Astrocyte of the cerebellum (primary cell): ENCODE results near the gene SLC7A7.
"Not testable (repeated sequence)": the region's sequence is repeated elsewhere in the genome, so short reads cannot be mapped to it uniquely, and the experiment has no call there.

ENCODE experiments used
- DNase-seq: peaks from one replicate; pipeline ENCODE4 v3.0.0-alpha.2; 2011; ENCODE audit warnings: low read depth
- H3K4me3 ChIP-seq: 2 replicates; pipeline ENCODE4 v1.5.1; 2011; ENCODE audit warnings: mild to moderate bottlenecking, low read depth, low read length, moderate library complexity
- CTCF ChIP-seq: IDR thresholded peaks from 2 replicates; pipeline ENCODE4 v1.5.1; 2012; ENCODE audit warnings: low read length, low read depth, moderate library complexity, mild to moderate bottlenecking; ENCODE audit errors: missing control alignments
- in situ Hi-C: cut with HindIII; loops from 2 replicates; pipeline ENCODE4 v1.10.0; 2017; ENCODE audit warnings: low sequenced_read_pairs

The SLC7A7 gene

GRCh38 chr14:22798528-22798927, 16.7 kb downstream of the SLC7A7 start:
- no peak overlapping the region for H3K4me3 ChIP-seq
- in situ Hi-C loops: no loop called here
- no peak for DNase-seq
- TF ChIP-seq CTCF: no peak

DNA sequence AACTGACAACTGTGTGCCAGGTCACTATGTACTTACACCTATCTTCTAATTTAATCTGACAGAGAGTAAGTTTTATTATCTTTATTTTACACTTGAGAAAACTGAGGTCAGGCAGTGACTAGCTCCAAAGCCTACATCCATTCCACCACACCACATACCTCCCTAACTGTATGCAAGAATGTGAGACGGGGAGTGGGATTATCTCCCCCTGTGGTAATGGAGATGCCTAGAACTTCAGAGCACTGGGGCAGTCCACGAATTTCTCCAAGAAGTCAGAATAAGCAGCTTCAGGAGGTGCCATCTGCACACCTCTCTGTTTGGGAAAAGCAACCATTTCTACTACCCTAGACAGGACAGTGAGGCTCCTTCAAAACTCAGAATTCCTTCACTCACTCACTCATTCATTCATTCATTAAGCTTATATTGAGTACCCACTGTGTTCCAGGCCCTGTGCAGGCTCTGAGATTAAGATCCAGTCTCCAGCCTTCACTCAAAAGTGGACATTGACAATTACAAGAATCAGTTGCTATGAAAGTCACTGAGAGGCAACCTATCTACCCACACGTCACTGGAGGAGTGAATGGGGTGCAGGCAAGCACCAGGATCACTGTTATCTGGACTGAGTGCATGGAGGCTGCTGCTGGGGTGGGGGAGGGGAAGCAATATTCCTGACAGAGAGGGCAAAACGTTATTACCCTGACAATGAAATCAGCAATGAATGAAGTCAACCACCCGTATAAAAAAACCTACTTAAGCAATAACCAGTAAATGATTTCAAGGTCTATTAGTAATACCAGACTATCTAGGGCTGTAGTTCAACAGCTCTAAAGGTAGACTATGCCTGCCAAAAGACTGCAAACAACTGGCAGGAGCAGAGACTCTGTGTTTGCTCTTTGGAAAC, 18.0 kb downstream of the SLC7A7 start:
- H3K4me3 ChIP-seq: no peak overlapping the region

DNA sequence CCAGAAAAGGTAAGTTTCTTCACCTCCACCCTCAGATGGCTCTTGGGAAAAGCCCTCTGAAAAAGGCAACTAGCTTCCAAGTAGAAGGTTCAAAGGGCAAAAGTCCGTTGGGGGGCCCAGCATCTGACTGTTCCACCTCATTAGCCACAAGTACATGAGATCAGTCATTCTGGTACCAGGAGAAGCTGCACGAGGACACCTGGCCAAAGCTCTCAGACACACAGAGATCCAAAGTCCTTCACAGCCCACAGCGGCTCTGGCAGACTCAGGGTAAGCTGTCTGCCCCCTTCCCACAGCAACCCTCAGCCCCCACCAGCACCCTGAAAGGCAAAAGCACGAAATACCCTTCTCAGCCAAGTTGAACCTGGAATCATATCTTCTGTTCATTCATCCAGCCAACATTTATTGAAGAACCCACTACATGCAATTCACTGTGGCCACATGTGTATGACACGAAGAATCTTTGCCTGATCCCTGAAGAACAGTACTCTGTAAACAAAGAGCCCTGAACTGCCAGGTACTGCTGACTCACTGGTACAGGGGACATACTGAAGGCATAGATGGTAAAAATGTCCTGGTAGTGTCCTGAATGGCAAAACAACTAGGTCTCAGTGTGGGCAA, 19.0 kb downstream of the SLC7A7 start:
- no peak for DNase-seq
- no peak for TF ChIP-seq CTCF
- in situ Hi-C loops: no loop called here
- no peak overlapping the region for H3K4me3 ChIP-seq

More for the DNA sequence above, 18.0 kb downstream of the SLC7A7 start:
- no peak for DNase-seq
- TF ChIP-seq CTCF: no peak
- in situ Hi-C loops: no loop called here

- no peak for TF ChIP-seq CTCF
- in situ Hi-C loops: no loop called here
- no peak overlapping the region for H3K4me3 ChIP-seq
- DNase-seq: no peak
Observed at GRCh38 chr14:22794551-22794951, 20.7 kb downstream of the SLC7A7 start.

DNA sequence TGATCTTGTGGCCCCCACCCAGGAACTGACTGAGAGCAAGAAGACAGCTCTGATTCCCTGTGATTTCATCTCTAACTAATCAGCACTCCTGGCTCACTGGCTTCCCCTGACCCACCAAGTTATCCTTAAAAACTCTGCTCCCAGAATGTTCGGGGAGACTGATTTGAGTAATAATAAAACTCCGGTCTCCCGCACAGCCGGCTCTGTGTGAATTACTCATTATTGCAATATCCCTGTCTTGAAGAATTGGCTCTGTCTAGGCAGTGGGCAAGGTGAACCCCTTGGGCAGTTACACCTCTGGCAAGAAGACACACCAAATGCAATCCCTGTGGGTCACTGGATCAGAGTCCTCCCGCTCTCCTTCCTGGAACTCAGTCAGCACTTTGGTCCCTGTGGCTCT, 21.3 kb downstream of the SLC7A7 start:
- no peak for TF ChIP-seq CTCF
- no peak overlapping the region for H3K4me3 ChIP-seq
- DNase-seq: no peak
- in situ Hi-C loops: no loop called here

DNA sequence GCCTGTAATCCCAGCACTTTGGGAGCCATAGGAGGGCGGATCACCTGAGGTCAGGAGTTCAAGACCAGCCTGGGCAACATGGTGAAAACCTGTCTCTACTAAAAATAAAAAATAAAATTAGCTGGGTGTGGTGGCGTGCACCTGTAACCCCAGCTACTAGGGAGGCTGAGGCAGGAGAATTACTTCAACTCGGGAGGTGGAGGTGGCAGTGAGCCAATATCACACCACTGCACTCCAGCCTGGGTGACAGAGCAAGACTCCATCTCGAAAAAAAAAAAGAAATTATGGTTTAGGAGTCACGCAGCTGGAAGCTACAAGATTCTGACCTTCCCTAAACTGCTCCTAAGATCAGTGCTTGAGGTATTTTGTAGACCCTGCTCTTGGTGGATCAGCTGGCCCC, 21.7 kb downstream of the SLC7A7 start:
- DNase-seq, in situ Hi-C loops, H3K4me3 ChIP-seq: not testable (repeated sequence)

DNA sequence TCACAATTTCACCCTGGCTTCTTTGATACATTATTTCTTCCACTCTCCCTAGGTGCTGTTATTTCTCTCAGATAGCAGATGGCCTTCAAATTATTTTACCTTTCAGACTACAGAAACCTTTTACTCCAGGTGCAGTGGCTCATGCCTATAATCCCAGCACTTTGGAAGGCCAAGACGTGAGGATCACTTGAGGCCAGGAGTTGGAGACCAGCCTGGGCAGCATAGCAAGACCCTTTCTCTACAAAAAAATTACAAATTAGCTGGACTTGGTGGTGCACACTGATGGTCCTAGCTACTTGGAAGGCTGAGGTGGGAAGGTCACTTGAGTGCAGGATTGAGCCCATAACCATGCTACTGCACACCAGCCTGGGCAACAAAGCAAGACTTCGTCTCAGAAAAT, 23.1 kb downstream of the SLC7A7 start:
- in situ Hi-C loops: no loop called here
- no peak for DNase-seq
- H3K4me3 ChIP-seq: no peak overlapping the region
- no peak for TF ChIP-seq CTCF
